K562 (cell line): Measurements from ENCODE around the gene KCNH2. TPM values are rescaled to one million over a fixed set of nuclear protein-coding genes. Genes with fewer than 3 reads are reported as not detected.

Experiments
- CAMTA2 ChIP-seq: fragments of 250-450 bp; sonication (Bioruptor Pico); conservative IDR thresholded peaks from 2 replicates; pipeline ENCODE4 v1.5.1; 2022
- CHD2 ChIP-seq: IDR thresholded peaks from 2 replicates; pipeline ENCODE4 v1.6.1; 2011; ENCODE audit warnings: low read depth, low read length
- CREM ChIP-seq: IDR thresholded peaks from 2 replicates; pipeline ENCODE4 v1.6.1; 2014; ENCODE audit warnings: antibody characterized with exemption, low read depth
- EGR1 ChIP-seq: fragments of 450-650 bp; conservative IDR thresholded peaks from 2 replicates; pipeline ENCODE4 v1.6.1; 2017; ENCODE audit warnings: mild to moderate bottlenecking
- EWSR1 ChIP-seq: fragments of 450-650 bp; IDR thresholded peaks from 2 replicates; pipeline ENCODE4 v1.6.1; 2018; ENCODE audit warnings: borderline replicate concordance, mild to moderate bottlenecking, low read depth, moderate library complexity; ENCODE audit not compliant: partially characterized antibody
- EZH2 ChIP-seq: IDR thresholded peaks from 2 replicates; pipeline ENCODE4 v1.6.1; 2012; ENCODE audit warnings: low read depth, mild to moderate bottlenecking, inconsistent platforms, low read length, borderline replicate concordance
- GATAD2A ChIP-seq: fragments of 450-650 bp; IDR thresholded peaks from 2 replicates; pipeline ENCODE4 v1.6.1; 2017
- IRF2 ChIP-seq: sonication (generic); formaldehyde crosslinking; IDR thresholded peaks from 2 replicates; pipeline ENCODE4 v1.8.1; 2022; ENCODE audit warnings: mild to moderate bottlenecking, missing genetic modification reagents
- MYC ChIP-seq, 2 experiments: fragments of 250-450 bp in 1 of 2; sonication (Bioruptor Pico) in 1 of 2; IDR thresholded peaks; 2 replicates each; pipeline versions ENCODE4 v1.5.1 to v1.6.1; 2012 to 2021; ENCODE audit warnings: low read depth in 2 of 2, borderline replicate concordance in 1 of 2, improper control_type of control experiment in 1 of 2, low read length in 1 of 2, mild to moderate bottlenecking in 1 of 2, moderate library complexity in 1 of 2
- PHB ChIP-seq: fragments of 250-450 bp; sonication (Bioruptor Pico); IDR thresholded peaks from 2 replicates; pipeline ENCODE4 v1.5.0; 2021
- PTRF ChIP-seq: fragments of 450-650 bp; IDR thresholded peaks from 2 replicates; pipeline ENCODE4 v1.6.1; 2016; ENCODE audit warnings: mild to moderate bottlenecking, missing genetic modification characterization, missing compliant biosample characterization
- TEAD1 ChIP-seq, 2 experiments: fragments of 450-650 bp in 1 of 2; sonication (generic) in 1 of 2; formaldehyde crosslinking; IDR thresholded peaks; 2 replicates each; pipeline versions ENCODE4 v1.4.0 to v1.8.0; 2020 to 2022; ENCODE audit warnings: mild to moderate bottlenecking in 2 of 2, missing genetic modification reagents in 1 of 2
- TFAM ChIP-seq: fragments of 250-450 bp; sonication (Bioruptor Pico); conservative IDR thresholded peaks from 2 replicates; pipeline ENCODE4 v1.5.0; 2021; ENCODE audit warnings: mild to moderate bottlenecking, moderate library complexity
- ZBTB7A ChIP-seq: IDR thresholded peaks from 2 replicates; pipeline ENCODE4 v1.6.1; 2011; ENCODE audit warnings: low read depth, mild to moderate bottlenecking, low read length, moderate library complexity, borderline replicate concordance; ENCODE audit not compliant: control insufficient read depth
- polyA plus RNA-seq, 8 experiments: library from polyadenylated mRNA; depleted of rRNA in 4 of 8; stranded (reverse) in 5 of 8; unstranded in 3 of 8; fragments of >200 nt; fragmentation: Nextera tagmentation in 2 of 8; fragmentation: Illumina TruSeq in 1 of 8; extraction: Ambion mirVana in 2 of 8; extraction: Trizol in 1 of 8; gene quantifications; 2 replicates each; pipeline versions ENCODE4 v1.2.1 to v1.2.3, GENCODE V29; 2011 to 2014; ENCODE audit warnings: inconsistent platforms in 1 of 8, missing spikeins in 1 of 8
- total RNA-seq, 7 experiments: library from RNA; depleted of rRNA in 6 of 7; stranded (reverse); fragments of >200 nt in 6 of 7; fragmentation: Illumina TruSeq in 2 of 7; extraction: Trizol in 2 of 7; gene quantifications; 2 replicates each; pipeline versions ENCODE4 v1.2.1 to v1.2.3, GENCODE V29; 2011 to 2021; ENCODE audit warnings: low replicate concordance in 1 of 7
- TF ChIP-seq, protein P1 (sequence below), 3 experiments: fragments of 200-800 bp in 1 of 3; fragments of 250-450 bp in 1 of 3; fragments of 450-650 bp in 1 of 3; sonication (Bioruptor Pico) in 1 of 3; sonication (Bioruptor generic) in 1 of 3; formaldehyde crosslinking in 1 of 3; IDR thresholded peaks; 2 replicates each; pipeline versions ENCODE4 v1.6.1 to v1.8.0; 2016 to 2022; ENCODE audit warnings: mild to moderate bottlenecking in 2 of 3, missing genetic modification characterization in 2 of 3, missing compliant biosample characterization in 1 of 3, moderate library complexity in 1 of 3
- TF ChIP-seq, protein P2 (sequence below): fragments of 450-650 bp; IDR thresholded peaks from 2 replicates; pipeline ENCODE4 v1.6.1; 2018; ENCODE audit warnings: mild to moderate bottlenecking, low read depth; ENCODE audit not compliant: partially characterized antibody
- TF ChIP-seq, protein P3 (sequence below): fragments of 450-650 bp; formaldehyde crosslinking; IDR thresholded peaks from 2 replicates; pipeline ENCODE4 v1.4.0; 2022; ENCODE audit warnings: mild to moderate bottlenecking, moderate library complexity

Gene KCNH2
- total and polyA plus RNA-seq, 9 of the 15 experiments (the other 6 are each of a cell fraction or from before 2014, with no cell fraction given), result 18.1 to 368 (median 218) TPM

DNA sequence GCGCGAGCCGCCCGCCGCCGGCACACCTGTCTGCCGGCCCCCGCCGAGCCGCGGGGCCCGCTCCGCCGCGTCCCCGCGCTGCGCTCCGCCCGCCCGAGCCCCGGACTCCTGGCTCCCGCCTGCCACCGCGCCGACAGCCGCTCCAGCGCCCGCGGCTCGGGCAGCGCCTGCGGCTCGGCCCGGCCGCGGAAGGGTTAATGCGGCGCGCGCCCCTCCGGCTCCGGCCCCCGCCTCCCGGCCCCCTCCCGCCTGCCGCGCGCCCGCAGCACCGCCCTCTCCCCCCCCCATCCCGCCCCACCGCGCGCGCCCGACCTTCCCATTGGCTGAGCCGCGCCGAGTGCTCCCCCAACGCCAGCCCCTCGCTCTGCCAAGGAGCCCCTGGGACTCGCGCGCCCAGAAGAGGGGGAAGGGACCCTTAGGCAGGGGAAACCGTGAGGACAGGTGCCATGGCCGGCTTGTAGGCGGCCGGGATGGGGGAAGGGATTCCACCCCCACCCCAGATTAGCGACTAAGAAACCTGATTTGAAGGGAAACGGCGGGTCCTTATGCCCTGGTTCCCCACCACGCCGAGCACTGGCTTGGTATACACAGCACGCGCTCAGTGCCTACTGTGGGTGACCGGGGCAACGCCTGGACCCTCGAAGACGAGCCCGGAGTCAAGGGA, at the start of gene KCNH2 (continued):
- TF ChIP-seq ZBTB7A (peak; percentile 80), TEAD1 (CRISPR knock-in tag; IDR thresholded peaks at IDR 0.05) (0 out of 4 replicates have a peak, but pooled peaks of 1 of the 2 experiments have one; percentile 3), CHD2 (peak; percentile 27; the same call in 1 of the 2 replicates), EWSR1 (no peak), CREM (no peak), MYC (IDR thresholded peaks at IDR 0.05; ENCODE audit: low read depth, low read length) (no peak), MYC (CRISPR knock-in tag; IDR thresholded peaks at IDR 0.05; ENCODE audit: borderline replicate concordance, low read depth) (no peak), EGR1 (peak; percentile 44; the same call in 1 of the 2 replicates), PTRF (tag) (no peak), CAMTA2 (CRISPR knock-in tag) (0 out of 2 replicates have a peak, but pooled peaks have one; percentile 48), TFAM (CRISPR knock-in tag) (no peak), PHB (0 out of 2 replicates have a peak, but pooled peaks have one; percentile 59), EZH2 (no peak), IRF2 (CRISPR knock-in tag) (no peak), GATAD2A (0 out of 2 replicates have a peak, but pooled peaks have one; percentile 24)
- TF ChIP-seq, protein P1, sequence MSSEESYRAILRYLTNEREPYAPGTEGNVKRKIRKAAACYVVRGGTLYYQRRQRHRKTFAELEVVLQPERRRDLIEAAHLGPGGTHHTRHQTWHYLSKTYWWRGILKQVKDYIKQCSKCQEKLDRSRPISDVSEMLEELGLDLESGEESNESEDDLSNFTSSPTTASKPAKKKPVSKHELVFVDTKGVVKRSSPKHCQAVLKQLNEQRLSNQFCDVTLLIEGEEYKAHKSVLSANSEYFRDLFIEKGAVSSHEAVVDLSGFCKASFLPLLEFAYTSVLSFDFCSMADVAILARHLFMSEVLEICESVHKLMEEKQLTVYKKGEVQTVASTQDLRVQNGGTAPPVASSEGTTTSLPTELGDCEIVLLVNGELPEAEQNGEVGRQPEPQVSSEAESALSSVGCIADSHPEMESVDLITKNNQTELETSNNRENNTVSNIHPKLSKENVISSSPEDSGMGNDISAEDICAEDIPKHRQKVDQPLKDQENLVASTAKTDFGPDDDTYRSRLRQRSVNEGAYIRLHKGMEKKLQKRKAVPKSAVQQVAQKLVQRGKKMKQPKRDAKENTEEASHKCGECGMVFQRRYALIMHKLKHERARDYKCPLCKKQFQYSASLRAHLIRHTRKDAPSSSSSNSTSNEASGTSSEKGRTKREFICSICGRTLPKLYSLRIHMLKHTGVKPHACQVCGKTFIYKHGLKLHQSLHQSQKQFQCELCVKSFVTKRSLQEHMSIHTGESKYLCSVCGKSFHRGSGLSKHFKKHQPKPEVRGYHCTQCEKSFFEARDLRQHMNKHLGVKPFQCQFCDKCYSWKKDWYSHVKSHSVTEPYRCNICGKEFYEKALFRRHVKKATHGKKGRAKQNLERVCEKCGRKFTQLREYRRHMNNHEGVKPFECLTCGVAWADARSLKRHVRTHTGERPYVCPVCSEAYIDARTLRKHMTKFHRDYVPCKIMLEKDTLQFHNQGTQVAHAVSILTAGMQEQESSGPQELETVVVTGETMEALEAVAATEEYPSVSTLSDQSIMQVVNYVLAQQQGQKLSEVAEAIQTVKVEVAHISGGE (CRISPR knock-in tag; IDR thresholded peaks at IDR 0.05), result 0 out of 6 replicates have a peak, but pooled peaks of 1 of the 3 experiments have one; percentile 20
- TF ChIP-seq, protein P2, sequence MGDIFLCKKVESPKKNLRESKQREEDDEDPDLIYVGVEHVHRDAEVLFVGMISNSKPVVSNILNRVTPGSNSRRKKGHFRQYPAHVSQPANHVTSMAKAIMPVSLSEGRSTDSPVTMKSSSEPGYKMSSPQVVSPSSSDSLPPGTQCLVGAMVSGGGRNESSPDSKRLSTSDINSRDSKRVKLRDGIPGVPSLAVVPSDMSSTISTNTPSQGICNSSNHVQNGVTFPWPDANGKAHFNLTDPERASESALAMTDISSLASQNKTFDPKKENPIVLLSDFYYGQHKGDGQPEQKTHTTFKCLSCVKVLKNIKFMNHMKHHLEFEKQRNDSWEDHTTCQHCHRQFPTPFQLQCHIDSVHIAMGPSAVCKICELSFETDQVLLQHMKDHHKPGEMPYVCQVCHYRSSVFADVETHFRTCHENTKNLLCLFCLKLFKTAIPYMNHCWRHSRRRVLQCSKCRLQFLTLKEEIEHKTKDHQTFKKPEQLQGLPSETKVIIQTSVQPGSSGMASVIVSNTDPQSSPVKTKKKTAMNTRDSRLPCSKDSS, result no peak
- TF ChIP-seq, protein P3, sequence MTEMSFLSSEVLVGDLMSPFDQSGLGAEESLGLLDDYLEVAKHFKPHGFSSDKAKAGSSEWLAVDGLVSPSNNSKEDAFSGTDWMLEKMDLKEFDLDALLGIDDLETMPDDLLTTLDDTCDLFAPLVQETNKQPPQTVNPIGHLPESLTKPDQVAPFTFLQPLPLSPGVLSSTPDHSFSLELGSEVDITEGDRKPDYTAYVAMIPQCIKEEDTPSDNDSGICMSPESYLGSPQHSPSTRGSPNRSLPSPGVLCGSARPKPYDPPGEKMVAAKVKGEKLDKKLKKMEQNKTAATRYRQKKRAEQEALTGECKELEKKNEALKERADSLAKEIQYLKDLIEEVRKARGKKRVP (CRISPR knock-in tag), result no peak
